SW 1271 (cell line): ENCODE measurements around the gene PDE4D.
"Not testable (repeated sequence)": the region's sequence is repeated elsewhere in the genome, so short reads cannot be mapped to it uniquely, and the experiment has no call there.

Experiments
- DNase-seq, 2 experiments: peaks; one replicate each; lab custom pipeline; 2025; lab: John Stamatoyannopoulos, UW

The PDE4D gene

DNA sequence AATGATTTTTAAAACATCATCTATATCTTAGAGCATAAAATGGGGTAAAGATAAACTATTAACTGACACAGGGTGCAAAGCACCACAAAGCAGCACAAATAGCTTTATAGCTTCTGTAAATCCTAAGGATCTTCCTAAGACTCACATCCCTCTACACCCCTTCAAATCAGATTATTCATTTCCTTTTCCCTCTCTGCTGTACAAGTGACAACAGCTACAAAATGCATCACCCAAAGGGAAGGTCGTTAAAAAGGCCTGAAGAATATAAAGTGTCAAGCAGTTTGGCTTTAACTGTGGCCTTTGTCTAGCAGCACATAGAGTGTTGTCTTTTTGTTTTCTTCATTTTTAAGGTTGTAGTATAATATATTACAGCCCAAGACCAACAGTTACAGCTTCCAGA is 422.1 kb downstream of the PDE4D start:
- no peak for DNase-seq

- no peak for DNase-seq
These were observed 425.6 kb downstream of the PDE4D start for GRCh38 chr5:59467969-59468368.

DNA sequence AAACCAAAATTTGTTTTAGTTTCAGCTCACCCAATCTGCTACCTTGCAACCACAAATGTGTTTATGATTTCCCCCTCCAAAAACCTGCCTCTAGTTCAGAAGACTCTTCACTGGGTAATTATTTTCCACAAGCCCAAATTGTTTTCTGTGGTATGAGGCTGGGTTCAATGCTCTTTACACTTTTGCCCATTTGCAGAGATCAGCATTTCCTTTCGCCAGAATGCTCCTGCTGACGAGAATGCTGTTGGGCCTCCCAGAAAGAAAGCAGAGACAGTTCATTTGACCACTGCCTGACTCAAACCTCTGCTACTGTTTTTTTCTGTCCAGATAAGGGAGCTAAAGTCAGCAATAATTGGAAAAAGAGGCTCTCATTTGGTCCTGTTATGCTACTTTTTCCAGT is 427.3 kb downstream of the PDE4D start:
- DNase-seq: no peak

- DNase-seq: no peak
These were observed 428.6 kb downstream of the PDE4D start for GRCh38 chr5:59464969-59465368.

GRCh38 chr5:59463618-59464166 is 429.8 kb downstream of the PDE4D start:
- not testable (repeated sequence) for DNase-seq

GRCh38 chr5:59462956-59463355 is 430.6 kb downstream of the PDE4D start:
- DNase-seq: no peak

DNA sequence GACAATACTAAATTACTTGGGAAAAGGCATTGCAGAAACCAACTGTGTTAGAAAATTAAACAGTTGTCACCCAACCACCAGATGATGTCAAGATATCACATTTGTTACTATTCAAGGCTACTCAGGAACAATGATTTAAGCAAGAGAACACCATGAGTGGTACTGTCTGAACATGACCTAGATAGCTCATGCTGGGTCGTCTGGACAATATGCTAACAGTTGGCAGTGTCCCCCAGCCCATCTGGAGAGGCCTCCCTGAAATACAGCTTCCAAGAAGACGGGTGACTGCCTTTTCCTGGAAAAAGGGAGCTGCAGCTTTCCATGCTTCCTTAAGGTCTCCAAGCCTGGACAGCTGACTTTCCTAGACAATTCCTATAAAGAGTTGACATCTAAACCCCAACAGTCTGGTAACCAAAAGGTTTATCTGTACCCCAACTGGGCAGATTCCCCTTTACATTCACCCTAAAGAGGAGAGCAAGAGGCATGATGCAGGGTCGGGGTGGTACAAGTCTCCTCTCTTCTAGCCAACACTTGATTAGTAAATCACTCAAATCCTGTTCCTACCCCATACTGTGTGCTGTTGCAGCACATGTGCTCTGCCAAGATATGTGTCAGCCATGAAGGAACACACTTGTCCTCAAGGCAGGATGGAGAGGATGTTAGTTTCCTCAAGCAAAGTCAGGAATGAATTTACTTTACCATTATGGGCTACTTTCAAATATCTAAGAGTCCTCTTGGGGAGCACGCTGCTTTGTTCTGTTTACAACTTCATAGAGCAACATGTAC is 433.0 kb downstream of the PDE4D start:
- no peak for DNase-seq

- no peak for DNase-seq
These were observed 434.4 kb downstream of the PDE4D start for GRCh38 chr5:59458966-59459729.

GRCh38 chr5:59458321-59458720 is 435.2 kb downstream of the PDE4D start:
- no peak for DNase-seq

DNA sequence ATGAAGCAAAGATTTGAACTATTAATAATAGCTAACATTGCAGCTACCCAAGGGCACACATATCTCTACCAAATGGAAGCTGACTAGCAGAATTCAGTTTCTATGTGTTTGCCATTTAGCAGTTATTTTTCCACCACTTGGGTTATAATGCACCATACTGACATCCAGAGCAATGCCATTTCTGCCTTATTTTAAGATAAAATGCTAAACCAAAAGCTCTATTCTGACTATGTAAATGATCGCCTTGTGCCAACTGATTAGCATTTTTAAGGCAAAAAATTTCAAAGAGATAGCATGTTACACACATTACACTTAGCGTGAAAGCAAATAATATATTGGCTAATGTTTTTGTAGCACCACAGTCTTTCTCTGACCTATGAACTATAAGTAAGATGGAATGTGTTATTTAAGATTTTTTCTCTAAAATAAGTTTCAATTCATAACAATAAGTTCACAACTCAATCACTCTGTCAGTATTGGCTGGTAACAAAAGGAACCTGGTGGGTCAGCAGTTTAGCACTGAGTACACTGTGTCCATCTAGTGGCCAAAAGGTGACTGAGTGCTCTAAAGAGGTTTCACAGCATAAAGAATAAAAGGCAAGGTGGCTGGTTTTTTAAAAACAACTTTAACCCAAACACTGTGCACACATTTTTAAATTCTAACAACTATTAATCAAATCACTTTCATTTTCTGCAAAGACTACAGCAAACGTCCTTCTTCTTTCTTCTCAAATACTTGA is 443.5 kb downstream of the PDE4D start:
- DNase-seq: peak in 1 of 2 experiments; percentile 10

GRCh38 chr5:59446356-59446755 is 447.2 kb downstream of the PDE4D start:
- no peak for DNase-seq

- DNase-seq: no peak
These were observed 447.8 kb downstream of the PDE4D start for GRCh38 chr5:59445741-59446140.

- no peak for DNase-seq
These were observed 454.2 kb downstream of the PDE4D start for GRCh38 chr5:59439303-59439702.

DNA sequence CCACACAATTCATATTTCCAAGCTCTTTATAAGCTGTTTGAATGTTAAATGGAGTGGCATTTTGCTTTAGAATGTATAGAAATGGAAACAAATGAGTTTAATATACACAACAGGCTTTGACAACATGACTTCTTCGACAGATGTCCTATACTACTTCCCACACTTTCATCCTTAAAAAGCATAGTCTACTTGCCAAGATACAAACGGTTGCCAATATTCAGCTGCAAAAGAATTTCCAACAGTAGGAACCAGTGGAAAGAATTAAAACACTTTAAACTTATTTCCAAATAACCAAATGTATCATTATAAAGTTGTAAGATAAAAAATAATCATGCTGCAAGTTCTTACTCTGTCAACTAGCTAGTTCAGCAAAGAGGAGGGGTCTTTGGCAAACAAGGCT is 456.4 kb downstream of the PDE4D start:
- no peak for DNase-seq

- no peak for DNase-seq
These were observed 457.0 kb downstream of the PDE4D start for GRCh38 chr5:59436364-59437148.

- no peak for DNase-seq
These were observed 460.4 kb downstream of the PDE4D start for GRCh38 chr5:59433174-59433573.

DNA sequence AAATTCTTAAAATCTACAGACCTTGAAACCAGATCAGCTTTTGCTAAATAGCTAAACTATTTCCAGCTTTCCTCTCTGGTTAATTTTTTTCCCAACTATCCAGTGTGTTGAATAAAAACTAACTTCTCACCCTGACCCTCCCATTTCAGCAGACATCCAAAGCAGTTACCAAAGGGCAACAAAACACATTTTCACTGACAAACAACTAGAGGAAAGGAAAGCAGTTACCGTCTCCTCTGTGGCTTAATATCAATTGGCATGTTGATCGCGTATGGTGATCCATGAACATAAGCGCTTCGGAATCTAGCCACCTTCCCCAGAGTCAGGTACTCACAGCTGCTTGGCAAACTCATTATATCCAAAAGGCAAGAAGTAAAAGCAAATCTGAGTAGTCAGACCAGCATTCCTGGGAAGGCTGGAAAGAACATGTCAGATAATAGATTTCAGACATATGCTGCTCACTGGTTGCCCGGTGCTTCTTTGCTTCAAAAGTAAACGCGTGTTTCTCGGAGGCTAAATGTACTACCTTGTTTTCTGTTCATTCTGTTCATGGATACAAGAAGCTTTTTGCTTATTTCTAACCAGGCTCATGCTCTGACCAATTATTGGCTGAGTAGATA is 463.4 kb downstream of the PDE4D start:
- no peak for DNase-seq

DNA sequence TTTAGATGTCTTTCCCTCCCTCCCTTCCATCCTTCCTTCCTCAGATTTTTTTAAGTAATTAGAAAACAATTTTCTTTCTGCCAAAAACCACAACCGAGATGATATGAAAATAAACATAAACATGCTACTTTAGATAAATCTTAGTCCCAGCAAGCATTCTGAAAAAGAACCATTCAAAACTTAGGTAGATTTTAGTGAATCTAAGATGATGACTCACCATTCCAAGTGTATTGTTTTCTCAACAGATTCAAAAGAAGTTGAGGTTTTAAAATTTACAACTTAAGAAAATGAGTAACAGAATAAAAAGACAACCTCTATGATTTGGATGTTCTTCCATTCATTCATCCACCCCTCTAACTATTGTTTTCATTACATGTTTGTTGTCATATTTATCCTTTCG is 465.1 kb downstream of the PDE4D start:
- no peak for DNase-seq

DNA sequence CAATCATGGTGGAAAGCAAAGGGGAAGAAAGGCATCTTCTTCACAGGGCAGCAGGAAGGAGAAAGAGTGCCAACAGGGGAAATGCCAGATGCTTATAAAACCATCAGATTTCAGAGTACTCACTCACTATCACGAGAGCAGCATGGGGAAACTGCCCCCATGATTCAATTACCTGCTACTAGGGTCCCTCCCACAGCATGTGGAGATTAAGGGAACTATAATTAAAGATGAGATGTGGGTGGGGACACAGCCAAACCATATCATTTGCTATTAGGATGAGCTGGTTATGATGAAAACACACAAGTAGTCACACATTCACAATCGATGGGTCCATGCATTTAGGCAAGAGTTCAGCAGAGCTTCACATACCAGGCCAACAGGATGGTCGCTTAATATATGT is 469.0 kb downstream of the PDE4D start:
- no peak for DNase-seq

GRCh38 chr5:59423021-59423420 is 470.5 kb downstream of the PDE4D start:
- DNase-seq: no peak
